Neural crest cell (in vitro differentiated cells): ENCODE measurements around the gene TOR1A. TPM values are rescaled to one million over a fixed set of nuclear protein-coding genes. Genes with fewer than 3 reads are reported as not detected.

ENCODE experiments used
- DNase-seq: peaks from one replicate; pipeline ENCODE4 v3.0.0; 2021; ENCODE audit warnings: low read depth, mixed read lengths, low spot score
- H3K27ac Mint-ChIP-seq: one replicate; pipeline ENCODE4 v1.8.0; 2021; ENCODE audit warnings: mild to moderate bottlenecking, mixed read lengths; ENCODE audit not compliant: unreplicated experiment
- H3K27me3 Mint-ChIP-seq: 2 replicates; pipeline ENCODE4 v1.8.0; 2021; ENCODE audit warnings: low read depth, mild to moderate bottlenecking, mixed read lengths
- H3K36me3 Mint-ChIP-seq: 2 replicates; pipeline ENCODE4 v1.8.0; 2021; ENCODE audit warnings: low read depth, mild to moderate bottlenecking, mixed read lengths
- H3K4me1 Mint-ChIP-seq: 2 replicates; pipeline ENCODE4 v1.8.0; 2021; ENCODE audit warnings: mixed read lengths
- H3K4me3 Mint-ChIP-seq: one replicate; pipeline ENCODE4 v1.8.0; 2021; ENCODE audit warnings: mild to moderate bottlenecking, mixed read lengths
- H3K9me3 Mint-ChIP-seq: 2 replicates; pipeline ENCODE4 v1.8.0; 2021; ENCODE audit warnings: mixed read lengths
- CTCF ChIP-seq: fragments of 200-600 bp; sonication (generic); conservative IDR thresholded peaks from 2 replicates; pipeline ENCODE4 v1.5.0; 2021; ENCODE audit warnings: antibody characterized with exemption, mild to moderate bottlenecking
- total RNA-seq: library from RNA; stranded (reverse); gene quantifications from 2 replicates; pipeline ENCODE4 v1.2.1, GENCODE V29; 2021

TOR1A gene
- total RNA-seq, 1 donor from 2014 or later = 40.5 TPM

GRCh38 chr9:129810788-129811187 lies 13.1 kb downstream of the TOR1A start:
- Mint-ChIP-seq H3K36me3 (peaks cover 4% of the 10 kb centered on the region), H3K9me3 (no peaks in the 10 kb centered on the region), H3K27ac (no peak overlapping the region), H3K27me3 (no peaks in the 10 kb centered on the region), H3K4me1 (peaks cover 9% of the 10 kb centered on the region), H3K4me3 (no peak overlapping the region)
- no peak for TF ChIP-seq CTCF
- DNase-seq = no peak

DNA sequence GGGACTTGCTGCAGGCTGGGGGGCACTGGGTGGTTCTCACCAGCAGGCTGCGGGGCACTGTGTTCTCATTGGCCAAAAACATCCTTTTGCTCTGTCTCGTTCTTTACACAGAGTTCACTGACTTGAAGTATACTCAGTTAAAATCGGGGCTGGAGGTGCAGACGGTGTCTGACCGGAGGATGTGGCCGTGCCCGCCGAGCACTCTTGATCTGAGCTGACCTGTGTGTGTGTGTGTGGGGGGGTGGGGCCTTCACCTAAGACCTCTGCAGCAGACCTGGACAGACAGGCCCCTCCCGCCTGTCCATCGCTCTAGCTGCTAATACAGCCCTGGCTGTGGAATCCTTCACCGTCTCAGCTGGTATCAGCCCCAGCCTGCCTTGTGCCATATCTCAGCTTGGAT lies 13.8 kb downstream of the TOR1A start:
- no peaks in the 10 kb centered on the region for H3K9me3 Mint-ChIP-seq
- no peak for TF ChIP-seq CTCF
- peaks cover 9% of the 10 kb centered on the region for H3K4me1 Mint-ChIP-seq
- H3K27ac Mint-ChIP-seq = no peak overlapping the region
- DNase-seq = no peak
- peaks cover 4% of the 10 kb centered on the region for H3K36me3 Mint-ChIP-seq
- no peaks in the 10 kb centered on the region for H3K27me3 Mint-ChIP-seq
- peak overlapping the region; percentile 12 for H3K4me3 Mint-ChIP-seq

DNA sequence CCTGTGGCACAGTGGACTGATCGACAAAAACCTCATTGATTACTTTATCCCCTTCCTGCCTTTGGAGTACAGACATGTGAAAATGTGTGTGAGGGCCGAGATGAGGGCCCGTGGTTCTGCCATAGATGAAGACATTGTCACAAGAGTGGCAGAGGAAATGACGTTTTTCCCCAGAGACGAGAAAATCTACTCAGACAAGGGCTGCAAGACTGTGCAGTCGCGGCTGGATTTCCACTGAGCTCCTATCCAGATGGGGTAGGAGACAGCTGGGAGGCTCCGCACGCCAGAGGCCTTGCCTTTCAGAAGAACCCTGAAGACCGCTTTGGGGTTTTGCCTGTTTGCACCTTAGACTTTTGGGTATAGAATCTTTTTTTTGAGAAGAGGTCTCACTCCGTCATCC lies 14.6 kb downstream of the TOR1A start:
- DNase-seq = no peak
- Mint-ChIP-seq H3K27me3 (no peaks in the 10 kb centered on the region), H3K4me1 (peaks cover 10% of the 10 kb centered on the region), H3K4me3 (peak overlapping the region; percentile 16), H3K36me3 (peaks cover 4% of the 10 kb centered on the region), H3K27ac (no peak overlapping the region), H3K9me3 (no peaks in the 10 kb centered on the region)
- TF ChIP-seq CTCF = no peak

DNA sequence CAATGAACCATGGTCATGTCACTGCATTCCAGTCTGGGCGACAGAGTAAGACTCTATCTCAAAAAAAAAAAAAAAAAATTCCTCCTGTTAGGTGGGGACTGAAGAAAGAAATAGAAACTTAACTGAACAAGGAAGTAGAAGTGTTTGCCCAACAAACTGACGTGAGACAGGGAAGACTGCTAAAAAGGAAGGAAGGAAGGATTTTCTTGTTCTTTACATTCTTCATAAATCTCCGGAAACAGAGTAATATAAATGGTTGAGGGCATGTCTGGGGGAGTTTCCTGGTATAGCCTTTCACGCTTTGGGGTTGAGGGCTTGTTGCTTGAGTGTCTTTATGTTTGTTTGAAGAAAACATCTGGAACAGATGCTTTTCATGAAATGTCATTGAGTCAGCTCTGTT lies 17.9 kb downstream of the TOR1A start:
- H3K9me3 Mint-ChIP-seq = no peaks in the 10 kb centered on the region
- no peak overlapping the region for H3K27ac Mint-ChIP-seq
- peaks cover 4% of the 10 kb centered on the region for H3K36me3 Mint-ChIP-seq
- no peak for TF ChIP-seq CTCF
- peak overlapping the region; percentile 76 for H3K4me3 Mint-ChIP-seq
- H3K4me1 Mint-ChIP-seq = peaks cover 17% of the 10 kb centered on the region
- no peaks in the 10 kb centered on the region for H3K27me3 Mint-ChIP-seq
- DNase-seq = no peak

- no peak for TF ChIP-seq CTCF
- Mint-ChIP-seq H3K4me1 (peaks cover 14% of the 10 kb centered on the region), H3K36me3 (peaks cover 4% of the 10 kb centered on the region), H3K27me3 (no peaks in the 10 kb centered on the region), H3K4me3 (peak overlapping the region; percentile 90), H3K9me3 (no peaks in the 10 kb centered on the region), H3K27ac (no peak overlapping the region)
- no peak for DNase-seq
Observed at GRCh38 chr9:129803676-129804060, 20.3 kb downstream of the TOR1A start.
